Gastroesophageal sphincter (tissue), 3 donors: ENCODE data around the gene DNAAF9.

Experiments
- EP300 ChIP-seq: sonication (generic); formaldehyde crosslinking; IDR thresholded peaks from one replicate; pipeline ENCODE4 v1.6.1; 2017; ENCODE audit warnings: antibody characterized with exemption, mild to moderate bottlenecking
- POLR2A ChIP-seq, 2 donors: fragments of 450-650 bp; IDR thresholded peaks; one replicate each; pipeline ENCODE4 v1.6.1; 2017; ENCODE audit warnings: antibody characterized with exemption in 2 of 2, mild to moderate bottlenecking in 2 of 2, moderate library complexity in 1 of 2
- TF ChIP-seq, protein P1 (sequence below), 4 experiments: fragments of 200-600 bp in 2 of 4; fragments of 450-650 bp in 2 of 4; sonication (generic) in 1 of 4; IDR thresholded peaks; one replicate each; pipeline ENCODE4 v1.5.1; 2017 to 2019; ENCODE audit warnings: antibody characterized with exemption in 4 of 4, mild to moderate bottlenecking in 2 of 4, moderate library complexity in 2 of 4

DNA sequence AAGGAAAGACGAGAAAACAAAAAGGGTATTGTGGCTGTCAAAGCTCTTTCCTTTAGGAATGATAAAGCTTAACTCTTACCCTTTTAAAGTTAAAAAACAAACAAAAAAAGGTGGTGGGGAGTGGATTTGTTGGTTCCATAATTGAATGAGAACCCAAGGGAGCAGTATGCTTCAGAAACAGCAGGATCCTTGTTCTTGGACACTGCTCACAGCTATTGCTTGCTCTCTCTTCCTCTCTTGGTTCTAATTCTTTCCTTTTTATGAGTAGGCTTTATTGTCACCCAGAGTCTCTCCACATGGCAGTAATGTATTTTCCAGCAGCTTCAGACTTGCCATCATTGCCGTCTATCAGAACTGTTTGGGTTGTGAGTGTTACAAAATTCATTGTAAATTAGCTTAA, 44.7 kb upstream of the DNAAF9 start:
- TF ChIP-seq, protein P1, sequence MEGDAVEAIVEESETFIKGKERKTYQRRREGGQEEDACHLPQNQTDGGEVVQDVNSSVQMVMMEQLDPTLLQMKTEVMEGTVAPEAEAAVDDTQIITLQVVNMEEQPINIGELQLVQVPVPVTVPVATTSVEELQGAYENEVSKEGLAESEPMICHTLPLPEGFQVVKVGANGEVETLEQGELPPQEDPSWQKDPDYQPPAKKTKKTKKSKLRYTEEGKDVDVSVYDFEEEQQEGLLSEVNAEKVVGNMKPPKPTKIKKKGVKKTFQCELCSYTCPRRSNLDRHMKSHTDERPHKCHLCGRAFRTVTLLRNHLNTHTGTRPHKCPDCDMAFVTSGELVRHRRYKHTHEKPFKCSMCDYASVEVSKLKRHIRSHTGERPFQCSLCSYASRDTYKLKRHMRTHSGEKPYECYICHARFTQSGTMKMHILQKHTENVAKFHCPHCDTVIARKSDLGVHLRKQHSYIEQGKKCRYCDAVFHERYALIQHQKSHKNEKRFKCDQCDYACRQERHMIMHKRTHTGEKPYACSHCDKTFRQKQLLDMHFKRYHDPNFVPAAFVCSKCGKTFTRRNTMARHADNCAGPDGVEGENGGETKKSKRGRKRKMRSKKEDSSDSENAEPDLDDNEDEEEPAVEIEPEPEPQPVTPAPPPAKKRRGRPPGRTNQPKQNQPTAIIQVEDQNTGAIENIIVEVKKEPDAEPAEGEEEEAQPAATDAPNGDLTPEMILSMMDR (IDR thresholded peaks at IDR 0.05): no peak
- TF ChIP-seq EP300: no peak
- TF ChIP-seq POLR2A (IDR thresholded peaks at IDR 0.05): no peak
